ENCODE data around the gene TBCD.

TBCD gene

DNA sequence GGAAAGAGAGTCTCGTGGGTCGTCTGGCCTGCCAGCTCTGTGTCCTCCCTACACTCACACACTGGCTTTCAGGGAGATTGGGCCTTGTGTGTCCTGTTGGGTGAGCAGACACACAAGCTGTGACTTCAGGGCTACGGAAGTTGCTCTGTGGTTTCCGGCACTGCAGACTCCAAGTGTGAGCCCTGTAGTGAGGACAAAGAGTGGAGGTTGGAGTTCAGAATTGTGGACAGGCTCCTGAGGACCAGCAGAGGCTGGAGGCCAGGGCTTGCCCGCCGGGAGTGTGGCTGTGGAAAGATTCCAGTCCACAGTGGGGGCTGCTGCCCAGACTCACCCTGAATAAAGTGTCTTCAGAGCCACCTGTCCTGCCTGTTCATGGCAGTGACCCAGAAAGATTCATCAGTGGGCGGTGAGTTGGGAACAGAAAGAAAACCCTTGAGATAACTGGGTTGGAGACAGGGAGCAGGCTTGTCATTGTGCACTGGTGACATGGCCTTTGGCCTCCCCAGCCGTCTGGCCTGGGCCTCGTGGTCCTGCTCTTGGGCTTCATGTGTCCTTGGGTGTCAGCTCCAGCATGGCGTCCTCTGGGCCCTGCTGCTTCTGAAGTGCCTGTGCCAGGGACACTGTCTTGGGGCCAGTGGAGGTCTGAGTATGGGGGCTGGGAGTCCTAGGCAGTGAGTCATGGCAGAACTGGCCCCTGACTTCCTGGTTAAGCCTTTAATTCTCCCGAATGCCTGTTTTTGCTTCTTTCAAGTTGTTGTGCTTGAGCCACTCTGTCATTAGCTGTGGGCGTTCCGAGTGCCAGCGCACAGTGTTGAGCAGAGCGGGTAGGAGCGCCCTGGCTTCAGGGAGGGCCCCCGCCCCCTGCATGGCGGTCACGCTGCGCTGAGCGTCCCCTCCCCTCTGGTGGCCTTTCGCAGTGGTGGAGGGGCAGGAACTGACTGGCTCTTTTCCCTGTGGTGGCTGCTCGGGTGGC, 107.9 kb downstream of the TBCD start:
- DNase-seq = peak; percentile 66

DNA sequence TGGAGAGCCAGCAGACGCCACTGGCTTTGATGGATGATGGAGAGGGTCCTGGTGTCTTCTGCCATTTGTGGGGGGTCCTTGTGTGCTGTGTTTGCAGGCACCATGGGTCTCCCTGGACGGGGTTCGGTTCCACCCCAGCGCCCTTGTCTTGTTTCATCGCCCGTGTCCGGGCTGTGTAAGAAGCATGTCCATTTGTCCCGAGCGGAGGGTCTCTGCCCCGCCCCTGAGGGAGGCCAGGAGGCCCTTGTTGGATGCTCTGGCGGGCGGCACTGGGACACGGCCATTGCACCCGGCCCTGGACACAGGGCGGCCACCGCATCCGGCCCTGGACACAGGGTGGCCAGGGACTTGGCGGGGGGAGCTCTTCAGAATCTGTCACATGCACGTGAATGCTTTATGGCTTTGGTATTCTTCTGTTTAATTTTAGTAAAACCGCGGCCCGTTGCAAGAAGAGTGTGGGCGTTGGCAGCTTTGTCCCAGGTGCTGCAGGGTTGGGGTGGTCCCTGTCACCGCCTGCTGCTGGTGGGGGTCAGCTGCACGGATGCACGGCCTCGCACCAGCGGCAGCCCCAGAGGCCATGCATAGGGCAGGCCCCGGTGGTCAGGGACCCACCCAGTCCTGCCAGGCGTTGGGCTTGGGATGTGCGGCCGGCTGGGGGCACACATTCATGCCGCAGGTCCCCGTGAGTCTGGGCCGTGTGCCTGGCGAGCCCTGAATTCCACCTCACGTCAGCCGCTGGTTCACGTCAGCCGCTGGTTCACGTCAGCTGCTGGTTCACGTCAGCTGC, 108.9 kb downstream of the TBCD start:
- no peak for DNase-seq

DNA sequence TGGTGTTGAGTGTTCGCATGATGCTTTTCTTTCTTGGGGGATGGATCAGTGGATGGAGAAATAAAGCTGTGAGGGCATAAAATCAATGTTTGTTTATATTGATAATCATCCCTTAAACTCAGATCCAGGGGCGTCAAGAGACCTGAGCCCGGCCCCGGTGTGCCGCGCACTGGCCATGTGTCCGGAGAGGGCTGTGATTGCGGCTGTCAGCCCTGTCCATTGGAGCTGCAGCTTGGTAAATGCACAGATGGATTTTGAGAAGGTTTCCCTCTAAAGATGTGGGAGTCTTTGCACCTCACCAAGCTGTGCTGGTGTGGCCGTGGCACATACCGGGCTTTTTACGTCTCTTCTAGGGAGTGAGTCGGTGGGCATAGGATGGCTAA, 109.5 kb downstream of the TBCD start:
- DNase-seq = no peak

DNA sequence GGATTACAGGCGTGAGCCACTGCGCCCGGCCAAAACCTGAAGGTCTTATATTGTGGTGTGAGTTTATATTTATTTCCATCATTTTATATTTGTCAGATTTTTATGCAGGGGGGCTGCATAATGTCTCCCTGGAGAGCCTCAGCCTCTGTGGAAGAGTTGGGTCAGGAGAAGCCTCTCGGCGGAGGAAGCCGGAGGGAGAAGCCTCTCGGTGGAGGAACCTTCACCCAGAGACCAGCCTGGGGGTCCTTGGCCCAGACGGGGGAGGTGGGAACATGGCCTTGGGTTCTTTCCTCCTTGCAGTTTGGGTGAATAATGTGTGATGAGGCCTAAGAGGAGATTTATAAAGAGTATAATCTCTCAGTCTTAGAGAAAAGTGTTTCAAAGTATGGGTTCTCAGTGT, 110.3 kb downstream of the TBCD start:
- no peak for DNase-seq

DNA sequence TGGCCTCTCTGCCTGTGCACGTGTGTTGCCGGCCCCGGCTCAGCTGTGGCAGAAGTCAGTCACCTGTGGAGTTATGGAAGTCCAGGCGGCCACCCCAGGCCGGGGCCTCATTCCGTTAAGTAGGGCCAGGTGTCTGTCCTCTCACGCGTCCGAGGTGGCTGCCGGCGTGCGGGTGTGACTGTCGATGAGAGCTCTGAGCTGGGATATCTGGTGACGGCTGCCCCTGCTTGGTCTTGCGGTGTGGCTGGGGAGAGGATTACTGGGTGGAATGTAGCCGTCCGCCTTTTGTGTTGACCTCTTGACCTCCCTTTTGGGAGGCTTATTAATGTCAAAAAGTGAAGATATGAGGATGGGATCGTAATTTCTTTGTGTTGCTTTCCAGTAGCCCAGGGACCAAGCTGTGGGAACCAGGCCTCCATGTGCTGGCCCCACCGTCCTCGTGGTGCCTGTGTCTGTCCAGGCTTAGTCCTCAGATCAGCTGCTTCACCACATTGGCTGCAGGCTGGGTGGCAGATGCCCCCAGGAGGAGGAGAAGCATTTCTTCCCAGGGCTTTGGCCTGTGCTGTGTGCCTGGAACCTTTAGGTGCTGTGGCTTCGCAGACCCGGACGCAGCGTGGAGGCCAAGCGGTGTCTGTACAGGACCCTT, 111.0 kb downstream of the TBCD start:
- no peak for DNase-seq

DNA sequence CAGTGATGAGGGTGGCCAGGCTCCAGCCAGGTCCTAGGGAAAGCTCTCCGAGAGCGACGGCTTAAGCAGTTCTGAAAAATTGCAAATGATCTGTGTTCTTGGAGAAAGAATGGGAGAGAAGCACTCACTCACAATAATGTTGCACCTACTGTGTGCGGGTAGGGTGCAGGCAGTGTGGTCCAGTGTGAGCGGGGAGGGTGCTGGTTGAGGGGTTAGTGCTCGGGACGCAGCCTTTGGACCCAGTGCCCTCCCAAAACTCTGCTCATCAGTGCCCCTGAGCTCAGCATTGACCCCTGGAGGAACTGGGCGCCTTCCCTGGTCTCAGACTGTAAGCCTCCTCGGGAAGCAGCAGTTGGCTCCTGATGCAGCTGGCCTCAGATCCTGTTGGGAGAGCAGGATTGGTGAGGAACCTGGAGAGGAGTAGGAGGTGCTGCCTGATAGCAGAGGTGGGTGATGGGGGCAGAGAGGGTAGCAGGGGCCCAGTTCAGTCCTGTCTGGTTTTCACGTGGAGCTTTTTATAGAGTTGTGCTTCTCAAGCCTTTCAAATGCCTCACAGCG, 111.6 kb downstream of the TBCD start:
- no peak for DNase-seq

DNA sequence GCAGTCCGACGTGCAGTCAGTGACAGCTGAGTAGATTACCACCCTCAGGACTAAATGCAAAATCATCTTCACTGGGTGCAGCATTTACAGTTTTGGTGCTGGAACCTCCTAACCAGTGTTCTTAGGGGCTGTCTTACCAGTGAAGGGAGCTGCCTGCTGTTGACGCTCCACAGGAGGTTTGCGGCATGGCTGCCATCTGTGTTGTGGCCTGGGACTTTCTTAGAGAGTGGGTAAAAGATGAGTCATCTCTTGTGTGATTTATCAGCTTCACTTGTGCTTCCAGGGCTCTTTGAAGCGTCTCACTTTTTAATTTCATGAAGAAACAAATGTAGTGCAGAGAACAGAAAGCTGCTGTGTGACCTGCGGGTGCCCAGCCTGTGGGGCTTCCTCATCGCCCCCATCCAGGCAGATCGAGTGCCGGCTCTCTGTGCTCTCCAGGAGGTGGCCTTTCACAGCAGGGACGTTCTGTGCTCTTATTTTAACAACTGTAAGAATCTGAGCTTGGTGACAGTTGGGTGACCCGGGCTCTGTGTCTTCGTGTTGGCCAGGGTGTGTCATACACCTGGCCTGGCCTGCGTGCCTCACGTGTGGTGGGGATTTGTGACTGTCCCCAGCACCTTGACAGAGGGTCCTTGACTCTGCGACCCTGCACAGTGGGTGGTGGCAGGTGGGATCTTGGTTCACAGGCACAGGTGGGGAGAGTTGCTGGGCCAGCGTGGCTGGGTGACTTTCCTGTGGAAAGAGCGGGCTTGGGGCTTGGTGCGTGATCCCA, 112.3 kb downstream of the TBCD start:
- peak; percentile 83 for DNase-seq

DNA sequence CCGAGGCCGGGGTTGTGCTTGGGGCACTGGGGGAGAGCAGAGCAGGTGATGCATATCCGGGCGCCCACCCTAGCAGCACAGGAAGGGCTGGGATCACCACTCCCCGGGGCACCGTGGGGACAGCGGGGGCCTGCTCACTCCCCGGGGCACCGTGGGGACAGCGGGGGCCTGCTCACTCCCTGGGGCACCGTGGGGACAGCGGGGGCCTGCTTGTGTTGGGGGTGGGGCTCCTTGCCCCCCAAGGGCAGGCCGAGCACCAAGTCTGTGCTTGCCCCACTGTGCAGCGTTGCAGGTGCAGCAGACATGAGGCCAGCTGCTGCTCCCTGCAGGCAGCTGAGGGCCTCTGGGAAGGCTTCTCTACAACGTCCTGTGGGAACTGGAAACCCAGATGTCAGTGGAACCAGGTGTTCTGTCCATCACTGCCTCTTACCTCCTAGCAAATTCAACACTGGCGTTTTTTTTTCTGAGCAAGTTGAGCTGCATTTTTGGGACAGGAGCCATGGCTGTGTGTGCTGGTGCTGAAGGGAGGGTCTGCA, 112.9 kb downstream of the TBCD start:
- no peak for DNase-seq

DNA sequence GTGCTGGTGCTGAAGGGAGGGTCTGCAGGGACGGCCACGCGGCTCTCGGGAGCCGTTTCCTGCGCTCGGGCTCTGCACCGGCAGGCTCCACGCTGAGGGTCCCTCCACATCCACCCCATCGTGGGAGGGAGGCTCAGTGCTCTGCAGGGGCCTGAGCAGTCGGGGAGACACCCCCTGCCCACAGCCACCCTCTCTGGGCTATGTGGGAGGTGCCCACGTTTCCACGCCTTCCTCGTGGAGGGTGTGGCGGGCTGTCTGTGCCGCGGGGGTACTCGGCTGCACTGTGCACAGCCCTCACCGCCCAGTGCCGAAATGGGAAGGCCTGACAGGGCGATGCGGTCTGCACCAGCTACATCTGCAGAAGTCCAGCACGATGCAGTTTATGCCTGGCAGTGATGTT, 113.4 kb downstream of the TBCD start:
- DNase-seq = no peak

DNA sequence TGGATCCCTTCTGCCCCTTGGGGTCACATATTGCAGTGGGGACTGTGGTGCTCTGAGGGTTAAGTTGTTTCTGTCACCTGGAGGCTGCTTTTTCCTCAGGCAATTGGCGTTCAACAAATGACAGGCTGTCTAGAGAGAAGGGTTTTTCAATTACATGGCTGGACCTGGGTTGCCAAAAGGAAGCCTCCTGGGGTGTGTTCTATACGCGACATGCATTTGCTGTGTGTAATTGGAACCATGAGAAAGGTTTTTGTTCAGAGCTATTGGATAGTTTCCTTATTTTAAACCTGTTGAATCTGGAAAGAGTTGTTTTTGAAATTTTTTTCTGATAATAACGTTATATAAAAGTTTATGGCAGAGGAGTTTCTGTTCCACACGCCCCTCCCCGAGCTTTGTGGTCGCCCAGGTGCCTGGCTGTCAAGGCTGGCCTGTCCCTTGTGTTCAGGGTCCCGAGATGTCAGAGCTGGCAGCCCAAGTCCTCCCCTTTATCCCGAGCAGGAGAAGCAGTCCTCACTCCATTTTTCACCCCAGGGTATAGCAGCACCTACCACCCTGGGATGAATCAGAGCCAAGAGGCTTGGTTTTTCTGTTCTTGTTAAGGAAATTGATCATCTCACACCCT, 114.0 kb downstream of the TBCD start:
- no peak for DNase-seq

DNA sequence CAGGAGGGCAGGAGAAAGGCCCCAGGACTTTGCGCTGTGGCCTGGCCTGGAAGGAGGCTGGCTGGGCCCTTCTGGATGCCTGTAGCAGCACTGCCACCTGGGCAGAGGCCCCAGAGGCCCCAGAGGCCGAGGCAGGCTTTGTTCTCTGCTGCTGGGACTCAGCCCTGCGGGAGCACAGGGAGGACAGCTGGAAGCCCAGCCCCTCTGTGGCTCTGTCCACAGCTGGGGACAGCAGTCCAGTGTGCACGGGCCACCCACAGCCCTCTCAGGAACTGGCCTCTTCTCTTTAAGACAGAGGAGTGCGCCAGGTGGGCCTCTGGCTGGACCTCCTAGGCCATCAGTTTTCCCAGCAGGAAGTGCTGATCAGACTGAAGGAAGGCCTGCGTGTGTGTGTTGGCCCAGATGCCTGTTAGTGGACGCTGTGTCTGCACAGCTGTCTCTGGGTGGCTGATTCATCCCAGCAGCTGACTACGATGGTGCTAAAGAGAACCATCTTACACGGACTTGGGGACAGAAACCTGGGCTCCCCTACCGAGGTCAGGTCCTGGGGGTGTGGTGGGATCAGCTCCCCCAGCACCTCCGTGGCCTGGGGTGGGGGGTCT, 114.8 kb downstream of the TBCD start:
- no peak for DNase-seq

DNA sequence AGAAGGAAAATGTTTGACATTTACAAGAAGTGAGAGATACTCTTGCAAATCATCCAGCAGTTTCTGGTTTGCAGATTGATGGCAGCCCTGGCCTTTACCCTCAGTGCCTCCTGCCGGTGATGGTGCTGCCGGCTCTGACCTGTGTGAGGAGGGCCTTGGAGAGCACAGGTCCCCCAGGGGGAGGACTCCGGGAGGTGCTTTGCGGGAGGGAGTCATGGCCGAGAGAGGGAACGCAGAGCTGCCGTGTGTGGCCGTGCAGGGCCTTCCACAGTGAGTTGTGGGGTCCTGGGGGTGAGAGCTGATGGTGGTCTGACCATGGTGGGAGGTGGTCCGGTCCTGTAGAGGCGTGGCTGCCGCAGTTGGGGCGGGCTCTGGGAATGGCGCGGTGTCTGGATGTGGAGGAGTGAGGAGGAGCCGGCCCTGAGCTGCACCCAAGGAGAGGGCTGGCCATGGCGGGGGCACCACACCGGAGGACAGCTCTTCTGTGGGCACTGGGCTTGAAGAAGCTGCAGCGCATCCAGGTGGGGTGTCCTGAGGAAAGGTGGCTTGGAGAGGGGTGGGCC, 116.0 kb downstream of the TBCD start:
- no peak for DNase-seq

DNA sequence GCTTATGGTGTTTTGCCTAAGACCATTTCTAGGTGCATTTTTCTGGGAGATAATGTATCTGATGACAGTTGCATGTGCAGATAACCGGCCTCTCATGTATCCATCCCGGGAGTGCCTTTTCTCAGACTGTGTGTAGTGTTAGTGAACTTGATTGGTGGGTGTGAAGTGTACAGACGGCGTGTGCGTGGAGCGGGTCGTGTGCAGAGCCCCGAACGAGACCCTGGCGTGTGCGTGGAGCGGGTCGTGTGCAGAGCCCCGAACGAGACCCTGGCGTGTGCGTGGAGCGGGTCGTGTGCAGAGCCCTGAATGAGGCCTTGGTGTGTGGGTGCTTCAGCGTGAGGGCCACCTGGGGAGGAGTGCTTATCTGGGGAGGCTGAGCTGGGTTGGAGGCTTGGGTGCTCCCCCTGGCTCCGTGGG, 116.9 kb downstream of the TBCD start:
- no peak for DNase-seq

DNA sequence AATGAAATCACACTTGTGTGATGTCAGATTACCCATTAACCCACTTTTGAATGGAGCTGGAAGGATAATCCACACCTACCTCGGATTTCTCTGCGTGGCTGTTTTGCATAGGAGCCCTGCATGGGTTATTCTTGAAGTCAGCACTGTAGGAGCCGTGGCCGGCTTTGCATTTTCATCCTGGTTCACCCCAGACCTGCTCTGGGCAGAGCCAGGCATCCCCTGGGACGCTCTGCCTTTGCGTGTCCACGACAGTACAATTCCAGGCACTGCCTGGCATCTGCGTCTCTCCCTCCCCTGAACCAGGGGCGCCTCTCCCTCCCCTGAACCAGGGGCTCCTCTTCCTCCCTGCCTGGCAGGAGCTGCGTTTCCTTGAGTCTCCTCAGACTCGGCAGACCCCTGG, 117.7 kb downstream of the TBCD start:
- DNase-seq = no peak

DNA sequence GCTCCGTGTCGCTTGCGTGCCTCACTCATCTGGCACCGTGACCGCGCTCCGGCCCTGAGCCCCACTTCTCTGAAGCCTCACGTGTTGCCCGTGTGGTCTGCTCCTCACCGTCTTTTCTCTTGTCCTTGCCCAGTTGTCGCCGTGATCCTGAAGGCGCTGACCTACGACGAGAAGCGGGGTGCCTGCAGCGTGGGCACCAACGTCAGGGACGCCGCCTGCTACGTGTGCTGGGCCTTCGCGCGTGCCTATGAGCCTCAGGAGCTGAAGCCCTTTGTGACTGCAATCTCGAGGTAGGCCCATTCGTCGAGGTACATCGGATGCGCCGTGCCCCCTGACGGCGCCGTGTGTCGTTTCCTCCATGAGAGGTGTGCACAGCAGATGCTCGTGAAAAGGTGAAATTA, 118.2 kb downstream of the TBCD start:
- DNase-seq = no peak

DNA sequence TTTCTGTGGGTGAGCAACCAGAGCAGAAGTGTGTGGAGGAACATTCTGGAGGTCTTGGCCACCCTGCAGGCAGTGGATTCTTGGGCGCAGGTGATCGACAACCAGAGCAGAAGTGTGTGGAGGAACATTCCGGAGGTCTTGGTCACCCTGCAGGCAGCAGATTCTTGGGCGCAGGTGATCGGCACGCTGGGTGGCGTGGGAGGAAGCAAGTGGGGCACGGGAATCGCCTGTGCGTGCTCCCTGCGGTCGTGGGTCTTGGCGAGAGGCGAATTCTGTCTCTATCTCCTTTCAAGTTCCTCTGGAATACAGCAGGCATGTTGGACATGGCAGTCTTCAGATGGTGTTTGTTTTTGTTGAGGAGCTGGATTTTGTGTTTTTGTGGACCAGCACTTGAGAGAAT, 118.7 kb downstream of the TBCD start:
- DNase-seq = no peak

DNA sequence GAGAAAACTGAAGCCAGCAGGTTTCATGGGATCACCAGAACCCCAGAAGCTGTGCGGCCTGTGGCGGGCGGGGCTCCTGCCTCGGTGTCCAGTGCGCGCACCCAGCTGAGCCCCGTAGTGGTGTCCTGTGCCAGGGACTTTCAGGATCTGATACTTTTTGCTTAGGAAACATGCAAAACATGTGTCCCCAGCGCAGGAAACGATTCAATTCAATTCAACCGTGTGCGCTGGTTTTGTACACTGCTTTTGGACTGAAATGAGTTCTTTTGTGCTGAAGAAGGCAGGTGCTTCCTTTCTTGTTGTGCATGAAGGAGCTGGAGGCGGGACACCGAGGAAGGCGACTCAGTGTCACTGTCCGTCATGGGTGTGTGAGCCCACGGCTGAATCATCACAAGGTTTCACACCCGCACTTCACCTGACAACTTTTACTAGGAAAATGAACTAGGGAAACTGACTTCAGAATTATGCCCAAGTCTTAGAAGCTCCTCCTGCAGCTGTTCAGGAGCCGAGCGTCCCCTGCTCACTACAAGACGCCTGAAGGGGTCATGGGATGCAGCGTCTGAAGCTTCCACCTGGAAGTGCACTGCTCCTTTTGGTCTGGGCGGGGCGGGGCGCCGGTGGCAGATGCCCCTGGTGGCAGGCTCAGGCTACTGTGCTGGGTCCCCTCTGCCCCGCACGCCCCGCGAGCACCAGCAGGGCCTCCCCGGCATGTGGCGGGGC, 119.4 kb downstream of the TBCD start:
- DNase-seq = no peak

DNA sequence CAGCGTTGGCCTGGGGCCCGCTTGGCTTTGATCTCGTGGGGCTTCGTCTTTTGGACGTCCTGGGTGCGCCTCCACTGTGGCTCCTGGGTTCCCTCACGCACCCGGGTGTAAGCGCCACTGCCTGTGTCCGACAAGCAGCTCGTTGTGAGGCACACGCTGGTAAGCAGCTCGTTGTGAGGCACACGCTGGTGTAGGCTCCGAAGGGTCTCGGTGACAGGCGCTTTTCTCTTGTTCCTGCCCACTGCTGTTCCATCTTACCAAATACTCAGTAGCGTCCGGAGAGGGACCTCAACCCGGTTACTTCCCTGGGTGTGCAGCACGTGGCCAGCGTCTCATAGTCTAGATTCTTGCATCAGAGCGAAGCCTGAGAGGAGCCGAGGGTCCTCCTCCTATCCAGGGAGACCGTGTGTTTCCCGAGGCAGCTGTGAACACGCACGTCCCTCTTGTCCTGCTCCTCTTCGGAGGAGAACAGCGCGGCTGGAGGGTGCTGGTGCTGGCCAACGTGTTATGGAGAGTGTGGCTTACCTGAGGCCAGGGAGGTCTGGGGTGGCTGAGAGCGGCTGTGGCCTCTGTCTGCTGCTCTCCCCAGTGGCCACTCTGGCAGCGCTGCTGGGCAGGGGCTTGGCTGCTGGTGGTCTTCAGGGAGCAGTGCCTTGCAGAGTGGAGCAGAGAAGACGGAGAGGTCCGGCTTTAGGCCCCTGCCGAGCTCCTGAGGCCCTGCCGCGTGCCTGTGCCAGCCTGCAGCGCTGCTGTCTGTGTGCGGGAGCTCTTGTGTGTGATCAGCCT, 120.1 kb downstream of the TBCD start:
- DNase-seq = no peak
